K562 (cell line): ENCODE data around the gene SH3BGR. TPM values are rescaled to one million over a fixed set of nuclear protein-coding genes. Genes with fewer than 3 reads are reported as not detected.

ENCODE experiments used
- BRD4 ChIP-seq: fragments of 200-600 bp; sonication (generic); IDR thresholded peaks from 2 replicates; pipeline ENCODE4 v1.6.1; 2017; ENCODE audit warnings: inconsistent platforms
- CHD1 ChIP-seq: fragments of 200-600 bp; sonication (generic); IDR thresholded peaks from one replicate; pipeline ENCODE4 v1.6.1; 2012; ENCODE audit warnings: mild to moderate bottlenecking, moderate library complexity, low read length, inconsistent platforms
- E4F1 ChIP-seq: fragments of 250-450 bp; sonication (Bioruptor Pico); IDR thresholded peaks from 2 replicates; pipeline ENCODE4 v1.5.0; 2021; ENCODE audit warnings: mild to moderate bottlenecking, borderline replicate concordance
- ESRRB ChIP-seq: fragments of 250-450 bp; sonication (Bioruptor Pico); IDR thresholded peaks from 2 replicates; pipeline ENCODE4 v1.5.0; 2020; ENCODE audit warnings: mild to moderate bottlenecking, moderate library complexity, borderline replicate concordance
- FOXJ2 ChIP-seq: fragments of 200-800 bp; sonication (Bioruptor generic); IDR thresholded peaks from 2 replicates; pipeline ENCODE4 v1.6.1; 2016; ENCODE audit warnings: missing genetic modification characterization, missing compliant biosample characterization
- HES1 ChIP-seq: fragments of 450-650 bp; IDR thresholded peaks from 2 replicates; pipeline ENCODE4 v1.6.1; 2016; ENCODE audit warnings: low read depth, mild to moderate bottlenecking, moderate library complexity
- ILF3 ChIP-seq: fragments of 450-650 bp; IDR thresholded peaks from 2 replicates; pipeline ENCODE4 v1.6.1; 2018; ENCODE audit warnings: antibody characterized with exemption, mild to moderate bottlenecking, moderate library complexity, borderline replicate concordance
- NR0B1 ChIP-seq: fragments of 450-650 bp; IDR thresholded peaks from one replicate; pipeline ENCODE4 v1.6.1; 2018; ENCODE audit warnings: mild to moderate bottlenecking, moderate library complexity; ENCODE audit not compliant: partially characterized antibody
- PML ChIP-seq: IDR thresholded peaks from 2 replicates; pipeline ENCODE4 v1.6.1; 2012; ENCODE audit warnings: low read length, inconsistent platforms
- POLR3A ChIP-seq: IDR thresholded peaks from 2 replicates; pipeline ENCODE4 v1.6.1; 2011; ENCODE audit warnings: borderline replicate concordance, mild to moderate bottlenecking, moderate library complexity; ENCODE audit not compliant: insufficient read length, insufficient read depth; ENCODE audit errors: extremely low read depth
- PPARD ChIP-seq: fragments of 250-450 bp; sonication (Bioruptor Pico); IDR thresholded peaks from 2 replicates; pipeline ENCODE4 v1.8.0; 2022; ENCODE audit warnings: inconsistent platforms, mild to moderate bottlenecking, moderate library complexity
- PTRF ChIP-seq: fragments of 450-650 bp; IDR thresholded peaks from 2 replicates; pipeline ENCODE4 v1.6.1; 2016; ENCODE audit warnings: mild to moderate bottlenecking, missing genetic modification characterization, missing compliant biosample characterization
- SRSF1 ChIP-seq: fragments of 200-400 bp; formaldehyde crosslinking; IDR thresholded peaks from 2 replicates; pipeline ENCODE4 v1.6.1; 2017; ENCODE audit warnings: mild to moderate bottlenecking, low read depth, low read length, moderate library complexity
- TRIM28 ChIP-seq: fragments of 450-650 bp; IDR thresholded peaks from 2 replicates; pipeline ENCODE4 v1.6.1; 2017
- ZKSCAN8 ChIP-seq: fragments of 200-800 bp; sonication (Bioruptor generic); IDR thresholded peaks from 2 replicates; pipeline ENCODE4 v1.6.1; 2016; ENCODE audit warnings: missing genetic modification characterization, missing compliant biosample characterization
- ZNF436 ChIP-seq: fragments of 250-450, 450-650 bp; sonication (Bioruptor Pico); formaldehyde crosslinking; IDR thresholded peaks from 2 replicates; pipeline ENCODE4 v1.7.0; 2020; ENCODE audit warnings: mild to moderate bottlenecking
- ZNF695 ChIP-seq: fragments of 450-650 bp; formaldehyde crosslinking; IDR thresholded peaks from 2 replicates; pipeline ENCODE4 v1.4.0; 2020; ENCODE audit warnings: mild to moderate bottlenecking, moderate library complexity
- polyA plus RNA-seq, 8 experiments: library from polyadenylated mRNA; depleted of rRNA in 4 of 8; stranded (reverse) in 5 of 8; unstranded in 3 of 8; fragments of >200 nt; fragmentation: Nextera tagmentation in 2 of 8; fragmentation: Illumina TruSeq in 1 of 8; extraction: Ambion mirVana in 2 of 8; extraction: Trizol in 1 of 8; gene quantifications; 2 replicates each; pipeline versions ENCODE4 v1.2.1 to v1.2.3, GENCODE V29; 2011 to 2014; ENCODE audit warnings: inconsistent platforms in 1 of 8, missing spikeins in 1 of 8
- total RNA-seq, 7 experiments: library from RNA; depleted of rRNA in 6 of 7; stranded (reverse); fragments of >200 nt in 6 of 7; fragmentation: Illumina TruSeq in 2 of 7; extraction: Trizol in 2 of 7; gene quantifications; 2 replicates each; pipeline versions ENCODE4 v1.2.1 to v1.2.3, GENCODE V29; 2011 to 2021; ENCODE audit warnings: low replicate concordance in 1 of 7
- TF ChIP-seq, protein P1 (sequence below): fragments of 450-650 bp; IDR thresholded peaks from 2 replicates; pipeline ENCODE4 v1.7.0; 2016; ENCODE audit warnings: borderline replicate concordance
- TF ChIP-seq, protein P2 (sequence below): fragments of 200-800 bp; sonication (Bioruptor generic); IDR thresholded peaks from 2 replicates; pipeline ENCODE4 v1.6.1; 2017; ENCODE audit warnings: missing genetic modification characterization, missing compliant biosample characterization

The SH3BGR gene
- total and polyA plus RNA-seq, 9 of the 15 experiments (the other 6 are each of a cell fraction or from before 2014, with no cell fraction given) = 6.6 to 42.9 (median 25.6) TPM

GRCh38 chr21:39445321-39446269 is 6.2 kb upstream of the SH3BGR start, which contains the start of gene LCA5L (continued):
- TF ChIP-seq ZNF695 (no peak), POLR3A (no peak), CHD1 (peak; percentile 71), TRIM28 (0 out of 2 replicates have a peak, but pooled peaks have one; percentile 25), PTRF (tag) (no peak), ZKSCAN8 (CRISPR knock-in tag) (peak; percentile 73; the same call in 1 of the 2 replicates), ZNF436 (CRISPR knock-in tag) (no peak), ESRRB (CRISPR knock-in tag) (no peak), E4F1 (CRISPR knock-in tag) (no peak), FOXJ2 (peak; percentile 83), PPARD (CRISPR knock-in tag) (no peak), SRSF1 (no peak), BRD4 (peak; percentile 70; the same call in 1 of the 2 replicates), PML (peak; percentile 77; the same call in 1 of the 2 replicates), NR0B1 (no peak), HES1 (no peak), ILF3 (peak; percentile 41; the same call in 1 of the 2 replicates)
- TF ChIP-seq, protein P1, sequence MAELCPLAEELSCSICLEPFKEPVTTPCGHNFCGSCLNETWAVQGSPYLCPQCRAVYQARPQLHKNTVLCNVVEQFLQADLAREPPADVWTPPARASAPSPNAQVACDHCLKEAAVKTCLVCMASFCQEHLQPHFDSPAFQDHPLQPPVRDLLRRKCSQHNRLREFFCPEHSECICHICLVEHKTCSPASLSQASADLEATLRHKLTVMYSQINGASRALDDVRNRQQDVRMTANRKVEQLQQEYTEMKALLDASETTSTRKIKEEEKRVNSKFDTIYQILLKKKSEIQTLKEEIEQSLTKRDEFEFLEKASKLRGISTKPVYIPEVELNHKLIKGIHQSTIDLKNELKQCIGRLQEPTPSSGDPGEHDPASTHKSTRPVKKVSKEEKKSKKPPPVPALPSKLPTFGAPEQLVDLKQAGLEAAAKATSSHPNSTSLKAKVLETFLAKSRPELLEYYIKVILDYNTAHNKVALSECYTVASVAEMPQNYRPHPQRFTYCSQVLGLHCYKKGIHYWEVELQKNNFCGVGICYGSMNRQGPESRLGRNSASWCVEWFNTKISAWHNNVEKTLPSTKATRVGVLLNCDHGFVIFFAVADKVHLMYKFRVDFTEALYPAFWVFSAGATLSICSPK = no peak
- TF ChIP-seq, protein P2, sequence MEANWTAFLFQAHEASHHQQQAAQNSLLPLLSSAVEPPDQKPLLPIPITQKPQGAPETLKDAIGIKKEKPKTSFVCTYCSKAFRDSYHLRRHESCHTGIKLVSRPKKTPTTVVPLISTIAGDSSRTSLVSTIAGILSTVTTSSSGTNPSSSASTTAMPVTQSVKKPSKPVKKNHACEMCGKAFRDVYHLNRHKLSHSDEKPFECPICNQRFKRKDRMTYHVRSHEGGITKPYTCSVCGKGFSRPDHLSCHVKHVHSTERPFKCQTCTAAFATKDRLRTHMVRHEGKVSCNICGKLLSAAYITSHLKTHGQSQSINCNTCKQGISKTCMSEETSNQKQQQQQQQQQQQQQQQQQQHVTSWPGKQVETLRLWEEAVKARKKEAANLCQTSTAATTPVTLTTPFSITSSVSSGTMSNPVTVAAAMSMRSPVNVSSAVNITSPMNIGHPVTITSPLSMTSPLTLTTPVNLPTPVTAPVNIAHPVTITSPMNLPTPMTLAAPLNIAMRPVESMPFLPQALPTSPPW (CRISPR knock-in tag) = peak; percentile 94
